Astrocyte (in vitro differentiated cells and primary cell): Measurements from ENCODE around the gene SPART. TPM values are rescaled to one million over a fixed set of nuclear protein-coding genes. Genes with fewer than 3 reads are reported as not detected.
A peak's percentile ranks its signal among the peaks of the same experiment; 100 is the strongest.

Source experiments
- DNase-seq: peaks from one replicate; pipeline ENCODE4 v3.0.0-alpha.2; 2010; ENCODE audit warnings: low read depth
- FAIRE-seq: peaks from 2 replicates; lab custom pipeline; 2011; peaks lifted over from hg19 to GRCh38; lab: Jason Lieb, UNC
- H2AFZ ChIP-seq: 2 replicates; pipeline ENCODE4 v1.6.0; 2012; ENCODE audit warnings: low read depth, low read length, inconsistent platforms
- H3K27ac ChIP-seq: 2 replicates; pipeline ENCODE4 v1.5.1; 2011; ENCODE audit warnings: low read depth, low read length, inconsistent platforms
- H3K27me3 ChIP-seq: 2 replicates; pipeline ENCODE4 v1.6.0; 2011; ENCODE audit warnings: low read length, inconsistent platforms; ENCODE audit not compliant: insufficient read depth
- H3K36me3 ChIP-seq: 2 replicates; pipeline ENCODE4 v1.5.1; 2011; ENCODE audit warnings: low read length, inconsistent platforms; ENCODE audit not compliant: insufficient read depth
- H3K4me1 ChIP-seq: 2 replicates; pipeline ENCODE4 v1.5.1; 2011; ENCODE audit warnings: low read length, inconsistent platforms; ENCODE audit not compliant: insufficient read depth
- H3K4me2 ChIP-seq: 2 replicates; pipeline ENCODE4 v1.6.0; 2012; ENCODE audit warnings: low read length, inconsistent platforms
- H3K4me3 ChIP-seq: 2 replicates; pipeline ENCODE4 v1.5.1; 2011; ENCODE audit warnings: low read depth, mild to moderate bottlenecking, low read length, inconsistent platforms; ENCODE audit not compliant: insufficient read depth
- H3K79me2 ChIP-seq: 2 replicates; pipeline ENCODE4 v1.6.0; 2012; ENCODE audit warnings: mild to moderate bottlenecking, low read length, inconsistent platforms; ENCODE audit not compliant: insufficient read depth
- H3K9ac ChIP-seq: 2 replicates; pipeline ENCODE4 v1.6.0; 2012; ENCODE audit warnings: mild to moderate bottlenecking, low read length, inconsistent platforms
- H3K9me3 ChIP-seq: 2 replicates; pipeline ENCODE4 v1.5.1; 2012; ENCODE audit warnings: low read depth, mild to moderate bottlenecking, low read length, inconsistent platforms; ENCODE audit not compliant: insufficient read depth
- H4K20me1 ChIP-seq: 2 replicates; pipeline ENCODE4 v1.6.0; 2012; ENCODE audit warnings: low read length, inconsistent platforms; ENCODE audit not compliant: insufficient read depth
- H3K27ac Mint-ChIP-seq: one replicate; pipeline ENCODE4 v1.8.0; 2021; ENCODE audit warnings: mild to moderate bottlenecking, mixed read lengths; ENCODE audit not compliant: unreplicated experiment
- H3K27me3 Mint-ChIP-seq: one replicate; pipeline ENCODE4 v1.8.0; 2021; ENCODE audit warnings: low read depth, mixed read lengths; ENCODE audit not compliant: unreplicated experiment
- H3K36me3 Mint-ChIP-seq: one replicate; pipeline ENCODE4 v1.8.0; 2021; ENCODE audit warnings: low read depth, mixed read lengths; ENCODE audit not compliant: unreplicated experiment
- H3K4me1 Mint-ChIP-seq: one replicate; pipeline ENCODE4 v1.8.0; 2021; ENCODE audit warnings: low read depth, mixed read lengths; ENCODE audit not compliant: unreplicated experiment
- H3K4me3 Mint-ChIP-seq: one replicate; pipeline ENCODE4 v1.8.0; 2021; ENCODE audit warnings: mild to moderate bottlenecking, moderate library complexity, mixed read lengths; ENCODE audit not compliant: unreplicated experiment
- H3K9me3 Mint-ChIP-seq: one replicate; pipeline ENCODE4 v1.8.0; 2021; ENCODE audit warnings: mild to moderate bottlenecking, mixed read lengths; ENCODE audit not compliant: unreplicated experiment
- CTCF ChIP-seq: IDR thresholded peaks from 2 replicates; pipeline ENCODE4 v1.5.1; 2011; ENCODE audit warnings: low read depth, mild to moderate bottlenecking, inconsistent platforms, low read length, moderate library complexity; ENCODE audit not compliant: insufficient read depth
- EZH2 ChIP-seq: IDR thresholded peaks from 2 replicates; pipeline ENCODE4 v1.6.1; 2012; ENCODE audit warnings: mild to moderate bottlenecking, low read length, inconsistent platforms; ENCODE audit not compliant: insufficient read depth
- total RNA-seq: library from RNA; stranded (reverse); gene quantifications from 2 replicates; pipeline ENCODE4 v1.2.1, GENCODE V29; 2021

Gene SPART
- total RNA-seq, 1 donor from 2014 or later = 50.6 TPM

- Mint-ChIP-seq H3K36me3 (no peaks in the 10 kb centered on the region), H3K9me3 (no peaks in the 10 kb centered on the region), H3K4me1 (peaks cover 30% of the 10 kb centered on the region), H3K27me3 (no peaks in the 10 kb centered on the region), H3K4me3 (peak overlapping the region; percentile 96), H3K27ac (peak overlapping the region; percentile 99)
- Histone ChIP-seq H2AFZ (no peak overlapping the region), H3K36me3 (no peaks in the 10 kb centered on the region), H4K20me1 (peaks cover 34% of the 10 kb centered on the region), H3K4me1 (peaks cover 10% of the 10 kb centered on the region), H3K9me3 (no peaks in the 10 kb centered on the region), H3K79me2 (peaks cover 66% of the 10 kb centered on the region), H3K27ac (peak overlapping the region; percentile 98), H3K27me3 (no peaks in the 10 kb centered on the region), H3K9ac (no peak overlapping the region), H3K4me3 (peak overlapping the region; percentile 19), H3K4me2 (peak overlapping the region; percentile 92)
- TF ChIP-seq EZH2 (no peak), CTCF (no peak)
- DNase-seq (no peak), FAIRE-seq (no peak)
Observed at GRCh38 chr13:36343766-36344165, 2.4 kb downstream of the SPART start.

- H3K4me3 Mint-ChIP-seq = peak overlapping the region; percentile 9
- no peak for FAIRE-seq
- H4K20me1 ChIP-seq = peaks cover 43% of the 10 kb centered on the region
Observed at GRCh38 chr13:36342715-36343114, 3.5 kb downstream of the SPART start.

More at GRCh38 chr13:36342715-36343114, 3.5 kb downstream of the SPART start:
- H2AFZ ChIP-seq = no peak overlapping the region
- no peak for DNase-seq
- H3K4me1 ChIP-seq = peaks cover 10% of the 10 kb centered on the region
- H3K4me2 ChIP-seq = no peak overlapping the region
- no peak overlapping the region for H3K27ac ChIP-seq
- no peaks in the 10 kb centered on the region for H3K9me3 Mint-ChIP-seq
- no peaks in the 10 kb centered on the region for H3K27me3 Mint-ChIP-seq
- no peaks in the 10 kb centered on the region for H3K36me3 Mint-ChIP-seq
- peaks cover 77% of the 10 kb centered on the region for H3K79me2 ChIP-seq
- no peak overlapping the region for H3K4me3 ChIP-seq
- H3K36me3 ChIP-seq = no peaks in the 10 kb centered on the region
- H3K27me3 ChIP-seq = no peaks in the 10 kb centered on the region
- no peaks in the 10 kb centered on the region for H3K9me3 ChIP-seq
- H3K9ac ChIP-seq = no peak overlapping the region
- H3K27ac Mint-ChIP-seq = peak overlapping the region; percentile 5
- peaks cover 38% of the 10 kb centered on the region for H3K4me1 Mint-ChIP-seq
- TF ChIP-seq CTCF (no peak), EZH2 (no peak)
